ENCODE data around the gene SALL2.

Gene SALL2

GRCh38 chr14:21541413-21542074 is 15.4 kb upstream of the SALL2 start:
- TF ChIP-seq FOXM1 (IDR thresholded peaks at IDR 0.05; ENCODE audit: borderline replicate concordance, low read depth) = no peak
- no peak for TF ChIP-seq USF1 (IDR thresholded peaks at IDR 0.05)
- no peak for TF ChIP-seq TAF1 (IDR thresholded peaks at IDR 0.05; ENCODE audit: low read depth)
- TF ChIP-seq RAD21 (IDR thresholded peaks at IDR 0.05; ENCODE audit: low read depth) = no peak
- no peak for TF ChIP-seq TEAD4 (IDR thresholded peaks at IDR 0.05)
- TF ChIP-seq YY1 (IDR thresholded peaks at IDR 0.05; ENCODE audit: low read depth) = no peak
- TF ChIP-seq REST (IDR thresholded peaks at IDR 0.05; ENCODE audit: low read depth) = no peak
- no peak for TF ChIP-seq EP300 (IDR thresholded peaks at IDR 0.05; ENCODE audit: borderline replicate concordance)
- no peak for TF ChIP-seq TCF12 (IDR thresholded peaks at IDR 0.05; ENCODE audit: low read depth)
- TF ChIP-seq ZBTB7A (IDR thresholded peaks at IDR 0.05; ENCODE audit: low read depth) = no peak
- TF ChIP-seq MAX (IDR thresholded peaks at IDR 0.05) = no peak
- TF ChIP-seq EGR1 (IDR thresholded peaks at IDR 0.05) = no peak
- no peak for TF ChIP-seq CREB1 (IDR thresholded peaks at IDR 0.05; ENCODE audit: low read depth)
- no peak for TF ChIP-seq CEBPB (IDR thresholded peaks at IDR 0.05)
- TF ChIP-seq NFIC (IDR thresholded peaks at IDR 0.05) = no peak

GRCh38 chr14:21539189-21539940 is 13.2 kb upstream of the SALL2 start:
- TF ChIP-seq EGR1 (IDR thresholded peaks at IDR 0.05) (no peak), NFIC (IDR thresholded peaks at IDR 0.05) (no peak), TAF1 (IDR thresholded peaks at IDR 0.05; ENCODE audit: low read depth) (no peak), ZBTB7A (IDR thresholded peaks at IDR 0.05; ENCODE audit: low read depth) (no peak), CREB1 (IDR thresholded peaks at IDR 0.05; ENCODE audit: low read depth) (no peak), TCF12 (IDR thresholded peaks at IDR 0.05; ENCODE audit: low read depth) (no peak), TEAD4 (IDR thresholded peaks at IDR 0.05) (no peak), EP300 (IDR thresholded peaks at IDR 0.05; ENCODE audit: borderline replicate concordance) (no peak), YY1 (IDR thresholded peaks at IDR 0.05; ENCODE audit: low read depth) (no peak), RAD21 (IDR thresholded peaks at IDR 0.05; ENCODE audit: low read depth) (no peak), FOXM1 (IDR thresholded peaks at IDR 0.05; ENCODE audit: borderline replicate concordance, low read depth) (no peak), REST (IDR thresholded peaks at IDR 0.05; ENCODE audit: low read depth) (no peak), CEBPB (IDR thresholded peaks at IDR 0.05) (no peak), USF1 (IDR thresholded peaks at IDR 0.05) (no peak)

GRCh38 chr14:21537090-21537424 is 10.9 kb upstream of the SALL2 start:
- no peak for TF ChIP-seq FOXM1 (IDR thresholded peaks at IDR 0.05; ENCODE audit: borderline replicate concordance, low read depth)
- no peak for TF ChIP-seq CREB1 (IDR thresholded peaks at IDR 0.05; ENCODE audit: low read depth)
- no peak for TF ChIP-seq RAD21 (IDR thresholded peaks at IDR 0.05; ENCODE audit: low read depth)
- TF ChIP-seq USF1 (IDR thresholded peaks at IDR 0.05) = no peak
- TF ChIP-seq CEBPB (IDR thresholded peaks at IDR 0.05) = no peak
- TF ChIP-seq YY1 (IDR thresholded peaks at IDR 0.05; ENCODE audit: low read depth) = no peak
- TF ChIP-seq EGR1 (IDR thresholded peaks at IDR 0.05) = no peak
- no peak for TF ChIP-seq NFIC (IDR thresholded peaks at IDR 0.05)
- no peak for TF ChIP-seq EP300 (IDR thresholded peaks at IDR 0.05; ENCODE audit: borderline replicate concordance)
- no peak for TF ChIP-seq ZBTB7A (IDR thresholded peaks at IDR 0.05; ENCODE audit: low read depth)
- no peak for TF ChIP-seq TCF12 (IDR thresholded peaks at IDR 0.05; ENCODE audit: low read depth)
- TF ChIP-seq TEAD4 (IDR thresholded peaks at IDR 0.05) = no peak
- no peak for TF ChIP-seq REST (IDR thresholded peaks at IDR 0.05; ENCODE audit: low read depth)
- no peak for TF ChIP-seq TAF1 (IDR thresholded peaks at IDR 0.05; ENCODE audit: low read depth)
- no peak for TF ChIP-seq MAX (IDR thresholded peaks at IDR 0.05)

All from Ishikawa (cell line).